K562 (cell line): ENCODE results near the gene HNRNPM. TPM values are rescaled to one million over a fixed set of nuclear protein-coding genes. Genes with fewer than 3 reads are reported as not detected.

Source experiments
- ARID3B ChIP-seq: fragments of 250-450 bp; sonication (Bioruptor Pico); IDR thresholded peaks from 2 replicates; pipeline ENCODE4 v1.4.0; 2020; ENCODE audit warnings: borderline replicate concordance
- CBFA2T2 ChIP-seq: fragments of 450-650 bp; conservative IDR thresholded peaks from 2 replicates; pipeline ENCODE4 v1.6.1; 2017; ENCODE audit warnings: mild to moderate bottlenecking
- FIP1L1 ChIP-seq: fragments of 200-400 bp; formaldehyde crosslinking; IDR thresholded peaks from 2 replicates; pipeline ENCODE4 v1.6.1; 2018; ENCODE audit warnings: mild to moderate bottlenecking, low read depth, low read length; ENCODE audit not compliant: poor library complexity, severe bottlenecking
- FOS ChIP-seq: IDR thresholded peaks from 3 replicates; pipeline ENCODE4 v1.6.1; 2011; ENCODE audit not compliant: insufficient read length; ENCODE audit errors: extremely low read depth
- FOXO4 ChIP-seq: fragments of 450-650 bp; formaldehyde crosslinking; IDR thresholded peaks from 2 replicates; pipeline ENCODE4 v1.4.0; 2020; ENCODE audit warnings: mild to moderate bottlenecking, moderate library complexity
- GATA2 ChIP-seq: sonication (generic); formaldehyde crosslinking; IDR thresholded peaks from 2 replicates; pipeline ENCODE4 v1.4.0; 2020; ENCODE audit warnings: mild to moderate bottlenecking, missing genetic modification reagents
- GTF2A2 ChIP-seq: IDR thresholded peaks from 2 replicates; pipeline ENCODE4 v1.6.1; 2016; ENCODE audit warnings: mild to moderate bottlenecking, missing genetic modification characterization, missing compliant biosample characterization
- GTF2F1 ChIP-seq: IDR thresholded peaks from 2 replicates; pipeline ENCODE4 v1.6.1; 2011; ENCODE audit warnings: low read depth, low read length, improper control_type of control experiment
- HCFC1 ChIP-seq: IDR thresholded peaks from 2 replicates; pipeline ENCODE4 v1.6.1; 2012; ENCODE audit warnings: low read depth, low read length, improper control_type of control experiment
- JUND ChIP-seq, 2 experiments: IDR thresholded peaks; 2 replicates in 1 of 2; 3 replicates in 1 of 2; pipeline ENCODE4 v1.6.1; 2011; ENCODE audit warnings: borderline replicate concordance in 2 of 2, low read depth in 2 of 2, low read length in 2 of 2, improper control_type of control experiment in 1 of 2, missing biosample characterization in 1 of 2, missing genetic modification characterization in 1 of 2, missing genetic modification reagents in 1 of 2
- KAT7 ChIP-seq: sonication (generic); formaldehyde crosslinking; IDR thresholded peaks from 2 replicates; pipeline ENCODE4 v1.8.0; 2022; ENCODE audit warnings: missing genetic modification reagents, mild to moderate bottlenecking, borderline replicate concordance
- LCOR ChIP-seq: sonication (generic); formaldehyde crosslinking; IDR thresholded peaks from 2 replicates; pipeline ENCODE4 v1.8.0; 2022; ENCODE audit warnings: mild to moderate bottlenecking, missing genetic modification reagents
- NFXL1 ChIP-seq: fragments of 450-650 bp; formaldehyde crosslinking; IDR thresholded peaks from 2 replicates; pipeline ENCODE4 v1.4.0; 2021; ENCODE audit warnings: mild to moderate bottlenecking
- NR2F6 ChIP-seq: fragments of 450-650 bp; formaldehyde crosslinking; IDR thresholded peaks from 2 replicates; pipeline ENCODE4 v1.4.0; 2020; ENCODE audit warnings: mild to moderate bottlenecking
- RBBP5 ChIP-seq: fragments of 200-600 bp; sonication (generic); IDR thresholded peaks from 2 replicates; pipeline ENCODE4 v1.6.1; 2012; ENCODE audit warnings: borderline replicate concordance, mild to moderate bottlenecking, low read length, control low read depth, inconsistent platforms; ENCODE audit not compliant: insufficient read depth, poor library complexity, severe bottlenecking
- TCF7L2 ChIP-seq: fragments of 150-350 bp; IDR thresholded peaks from 2 replicates; pipeline ENCODE4 v1.6.1; 2016; ENCODE audit warnings: low read depth, mild to moderate bottlenecking, low read length, moderate library complexity
- TRIM28 ChIP-seq: fragments of 450-650 bp; IDR thresholded peaks from 2 replicates; pipeline ENCODE4 v1.6.1; 2017
- ZNF224 ChIP-seq: sonication (generic); formaldehyde crosslinking; IDR thresholded peaks from 2 replicates; pipeline ENCODE4 v1.8.0; 2022; ENCODE audit warnings: mild to moderate bottlenecking, missing genetic modification reagents
- ZNF253 ChIP-seq: fragments of 250-450 bp; sonication (Bioruptor Pico); conservative IDR thresholded peaks from 2 replicates; pipeline ENCODE4 v1.6.1; 2021; ENCODE audit warnings: mild to moderate bottlenecking
- ZNF263 ChIP-seq: sonication (generic); formaldehyde crosslinking; IDR thresholded peaks from 2 replicates; pipeline ENCODE4 v1.8.0; 2022; ENCODE audit warnings: mild to moderate bottlenecking, missing genetic modification reagents, borderline replicate concordance
- ZNF347 ChIP-seq: fragments of 450-650 bp; formaldehyde crosslinking; IDR thresholded peaks from 2 replicates; pipeline ENCODE4 v1.4.0; 2020; ENCODE audit warnings: low read depth, mild to moderate bottlenecking, moderate library complexity
- ZNF551 ChIP-seq: fragments of 250-450 bp; sonication (Bioruptor Pico); IDR thresholded peaks from 2 replicates; pipeline ENCODE4 v1.5.0; 2021; ENCODE audit warnings: mild to moderate bottlenecking, moderate library complexity
- polyA plus RNA-seq, 8 experiments: library from polyadenylated mRNA; depleted of rRNA in 4 of 8; stranded (reverse) in 5 of 8; unstranded in 3 of 8; fragments of >200 nt; fragmentation: Nextera tagmentation in 2 of 8; fragmentation: Illumina TruSeq in 1 of 8; extraction: Ambion mirVana in 2 of 8; extraction: Trizol in 1 of 8; gene quantifications; 2 replicates each; pipeline versions ENCODE4 v1.2.1 to v1.2.3, GENCODE V29; 2011 to 2014; ENCODE audit warnings: inconsistent platforms in 1 of 8, missing spikeins in 1 of 8
- total RNA-seq, 7 experiments: library from RNA; depleted of rRNA in 6 of 7; stranded (reverse); fragments of >200 nt in 6 of 7; fragmentation: Illumina TruSeq in 2 of 7; extraction: Trizol in 2 of 7; gene quantifications; 2 replicates each; pipeline versions ENCODE4 v1.2.1 to v1.2.3, GENCODE V29; 2011 to 2021; ENCODE audit warnings: low replicate concordance in 1 of 7
- TF ChIP-seq, protein P1 (sequence below), 2 experiments: fragments of 450-650 bp; conservative IDR thresholded peaks; 2 replicates each; pipeline ENCODE4 v1.6.1; 2017; ENCODE audit warnings: mild to moderate bottlenecking in 2 of 2, moderate library complexity in 2 of 2

Gene HNRNPM
- total and polyA plus RNA-seq, 9 of the 15 experiments (the other 6 are each of a cell fraction or from before 2014, with no cell fraction given) = 11.1 to 340 (median 195) TPM

DNA sequence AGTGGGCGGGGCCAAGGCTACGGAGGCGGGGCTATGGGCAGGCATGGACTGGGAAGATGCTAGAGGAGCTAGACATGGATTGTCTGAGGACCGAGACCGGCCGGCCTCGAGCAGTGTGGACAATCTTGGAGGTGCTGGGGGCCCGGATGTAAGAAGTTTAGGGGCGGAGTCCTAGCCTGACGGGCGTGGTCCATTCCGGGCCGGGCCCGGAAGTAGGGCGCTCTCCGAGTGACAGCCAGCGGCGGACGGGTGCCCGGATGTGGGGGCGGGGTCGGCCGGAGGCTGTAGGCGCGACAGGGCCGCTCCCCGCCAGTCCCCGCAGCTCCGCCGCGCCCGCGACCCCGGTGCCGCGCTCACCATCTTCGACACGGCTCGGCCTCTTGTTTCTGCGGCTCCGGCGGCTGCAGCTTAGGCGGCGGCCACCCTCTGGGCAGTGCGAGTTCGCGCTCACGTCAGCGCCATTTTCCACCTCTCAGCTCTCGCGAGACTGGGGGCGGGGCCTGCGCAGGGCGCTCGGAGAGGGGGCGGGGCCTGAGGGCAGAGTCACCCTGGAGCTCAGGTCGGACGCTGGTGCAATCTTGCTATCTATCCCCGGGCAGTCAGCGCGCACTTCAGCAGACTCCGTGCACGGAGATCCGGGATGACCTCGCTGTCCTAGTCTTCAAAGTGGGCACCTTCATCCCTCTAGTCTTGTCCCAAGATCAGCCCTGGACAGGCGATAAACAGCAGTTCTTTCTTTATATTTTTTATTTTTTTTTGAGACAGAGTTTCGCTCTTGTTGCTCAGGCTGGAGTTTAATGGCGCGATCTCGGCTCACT lies 69.1 kb downstream of the HNRNPM start, which contains the start of gene ZNF414 (continued):
- TF ChIP-seq, protein P1, sequence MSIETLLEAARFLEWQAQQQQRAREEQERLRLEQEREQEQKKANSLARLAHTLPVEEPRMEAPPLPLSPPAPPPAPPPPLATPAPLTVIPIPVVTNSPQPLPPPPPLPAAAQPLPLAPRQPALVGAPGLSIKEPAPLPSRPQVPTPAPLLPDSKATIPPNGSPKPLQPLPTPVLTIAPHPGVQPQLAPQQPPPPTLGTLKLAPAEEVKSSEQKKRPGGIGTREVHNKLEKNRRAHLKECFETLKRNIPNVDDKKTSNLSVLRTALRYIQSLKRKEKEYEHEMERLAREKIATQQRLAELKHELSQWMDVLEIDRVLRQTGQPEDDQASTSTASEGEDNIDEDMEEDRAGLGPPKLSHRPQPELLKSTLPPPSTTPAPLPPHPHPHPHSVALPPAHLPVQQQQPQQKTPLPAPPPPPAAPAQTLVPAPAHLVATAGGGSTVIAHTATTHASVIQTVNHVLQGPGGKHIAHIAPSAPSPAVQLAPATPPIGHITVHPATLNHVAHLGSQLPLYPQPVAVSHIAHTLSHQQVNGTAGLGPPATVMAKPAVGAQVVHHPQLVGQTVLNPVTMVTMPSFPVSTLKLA (conservative IDR thresholded peaks at IDR 0.05) = peak; percentile 39 to 75; a peak in 3 of 4 replicates
- TF ChIP-seq NR2F6 = no peak
- TF ChIP-seq FOS = no peak
- TF ChIP-seq ZNF224 = no peak
- TF ChIP-seq HCFC1 = peak; percentile 68
- no peak for TF ChIP-seq TCF7L2
- peak; percentile 71 for TF ChIP-seq FIP1L1
- peak; percentile 94 for TF ChIP-seq RBBP5
- TF ChIP-seq ZNF253 = no peak
- TF ChIP-seq ZNF347 (CRISPR knock-in tag) = no peak
- TF ChIP-seq KAT7 (CRISPR knock-in tag) = peak; percentile 88; the same call in 1 of the 2 replicates
- no peak for TF ChIP-seq FOXO4 (CRISPR knock-in tag)
- TF ChIP-seq GTF2F1 = no peak
- no peak for TF ChIP-seq GTF2A2 (tag)
- TF ChIP-seq NFXL1 (CRISPR knock-in tag) = no peak
- TF ChIP-seq ARID3B (CRISPR knock-in tag) = no peak
- TF ChIP-seq ZNF551 = no peak
- no peak; the same call in 1 of the 2 replicates for TF ChIP-seq JUND (IDR thresholded peaks at IDR 0.05; ENCODE audit: borderline replicate concordance, low read depth, low read length)
- TF ChIP-seq JUND (tag; IDR thresholded peaks at IDR 0.05; ENCODE audit: borderline replicate concordance, low read depth, low read length) = no peak; the same call in 2 of the 3 replicates
- TF ChIP-seq GATA2 = peak; percentile 86
- TF ChIP-seq CBFA2T2 = no peak
- peak; percentile 32; the same call in 1 of the 2 replicates for TF ChIP-seq TRIM28
- 0 out of 2 replicates have a peak, but pooled peaks have one; percentile 43 for TF ChIP-seq LCOR (CRISPR knock-in tag)
- TF ChIP-seq ZNF263 (CRISPR knock-in tag) = peak; percentile 45; the same call in 1 of the 2 replicates
